Adrenal gland (tissue), 12 donors: ENCODE results near the gene HIVEP3. TPM values are rescaled to one million over a fixed set of nuclear protein-coding genes. Genes with fewer than 3 reads are reported as not detected.

Experiments
- DNase-seq, 7 donors: peaks; one replicate each; pipeline ENCODE4 v3.0.0-alpha.2; 2019 to 2020
- H3K27ac ChIP-seq, 5 donors: fragments of 200-600 bp; sonication (generic) in 4 of 5; 1 replicate in 3 of 5; 2 replicates in 2 of 5; pipeline versions ENCODE4 v1.5.1 to v1.8.0; 2016 to 2020; ENCODE audit warnings: mild to moderate bottlenecking in 1 of 5
- H3K27me3 ChIP-seq: fragments of 200-600 bp; 2 replicates; pipeline ENCODE4 v1.8.0; 2021
- H3K36me3 ChIP-seq, 2 donors: fragments of 200-600 bp; replicated peaks in 1 of 2; 1 replicate in 1 of 2; 2 replicates in 1 of 2; pipeline versions ENCODE4 v1.5.1 to v1.8.0; 2018 to 2022
- H3K4me1 ChIP-seq, 2 donors: fragments of 200-600 bp; replicated peaks in 1 of 2; 1 replicate in 1 of 2; 2 replicates in 1 of 2; pipeline versions ENCODE4 v1.5.1 to v1.8.0; 2018 to 2021
- H3K4me3 ChIP-seq, 4 donors: fragments of 200-600 bp; sonication (generic) in 3 of 4; one replicate each; pipeline ENCODE4 v1.5.1; 2016 to 2018
- H3K9me3 ChIP-seq, 3 donors: fragments of 200-600 bp; sonication (generic) in 1 of 3; replicated peaks in 1 of 3; 1 replicate in 2 of 3; 2 replicates in 1 of 3; pipeline versions ENCODE4 v1.5.1 to v1.8.0; 2016 to 2021
- POLR2A ChIP-seq, 2 donors: fragments of 450-650 bp; IDR thresholded peaks; one replicate each; pipeline ENCODE4 v1.6.1; 2017; ENCODE audit warnings: antibody characterized with exemption in 2 of 2, mild to moderate bottlenecking in 2 of 2, moderate library complexity in 1 of 2
- WGBS, 4 donors: extraction: QIAGEN DNeasy Blood & Tissue Kit in 2 of 4; methylation state at CpG; one replicate each; pipeline versions ENCODE4 v1.1.5 to v1.1.7; 2013 to 2017; 5-methylcytosine and 5-hydroxymethylcytosine counted together
- intact Hi-C, 2 donors: fragments of 100-400 bp; cut with DNase I; formaldehyde crosslinking; loops; one replicate each; pipeline versions ENCODE4 v1.14.1 to v1.15.0; 2022 to 2023
- polyA plus RNA-seq, 3 donors: library from polyadenylated mRNA; stranded (reverse); fragments of 200-250 nt in 2 of 3; fragments of 350-450 nt in 1 of 3; fragmentation: Illumina TruSeq in 1 of 3; extraction: RNeasy Lipid Tissue Mini Kit (QIAGEN cat#74804) in 1 of 3; gene quantifications; one replicate each; pipeline ENCODE4 v1.2.3, GENCODE V29; 2013 to 2014
- total RNA-seq, 9 donors: library from RNA; depleted of rRNA in 4 of 9; stranded (reverse); fragments of >200 nt in 4 of 9; fragments of 120-200 nt in 1 of 9; fragmentation: NEBNext Ultra II Directional in 1 of 9; extraction: Animal tissue kit (Norgen Biotek cat#: 25700) in 1 of 9; gene quantifications; one replicate each; pipeline versions ENCODE4 v1.1.0 to v1.2.4, GENCODE V29; 2013 to 2023
- TF ChIP-seq, protein P1 (sequence below), 6 experiments: fragments of 450-650 bp in 4 of 6; fragments of 200-600 bp in 2 of 6; sonication (generic) in 1 of 6; IDR thresholded peaks; 1 replicate in 5 of 6; 2 replicates in 1 of 6; pipeline versions ENCODE4 v1.5.1 to v1.8.0; 2016 to 2021; ENCODE audit warnings: antibody characterized with exemption in 6 of 6, mild to moderate bottlenecking in 2 of 6, moderate library complexity in 1 of 6
- donor health status: healthy with polysubstance abuse.
- donor health status: Bipolar disorder and iron deficiency.
- donor health status: DM: yes; HTN: yes; CAD: no.
- donor health status: DM: no; HTN: no; CAD: no.
- donor health status: DM: no; HTN: no; CAD: no.
- donor health status: DM: yes; HTN: yes; CAD: no.

The HIVEP3 gene
- total and polyA plus RNA-seq, 12 donors: 3.2 to 7.7 (median 7.0) TPM

- Histone ChIP-seq H3K27ac (no peak overlapping the region), H3K4me3 (no peak overlapping the region), H3K4me1 (peaks cover 7 to 13% of the 10 kb centered on the region in 2 donors), H3K9me3 (no peaks in the 10 kb centered on the region), H3K36me3 (no peaks in the 10 kb centered on the region), H3K27me3 (no peaks in the 10 kb centered on the region)
- intact Hi-C loops: no loop called here
- DNase-seq: no peak
- 87 to 93% (median 92%) methylated on average over 6 to 20 of the region's 20 CpGs for WGBS, 4 donors
- TF ChIP-seq, protein P1, sequence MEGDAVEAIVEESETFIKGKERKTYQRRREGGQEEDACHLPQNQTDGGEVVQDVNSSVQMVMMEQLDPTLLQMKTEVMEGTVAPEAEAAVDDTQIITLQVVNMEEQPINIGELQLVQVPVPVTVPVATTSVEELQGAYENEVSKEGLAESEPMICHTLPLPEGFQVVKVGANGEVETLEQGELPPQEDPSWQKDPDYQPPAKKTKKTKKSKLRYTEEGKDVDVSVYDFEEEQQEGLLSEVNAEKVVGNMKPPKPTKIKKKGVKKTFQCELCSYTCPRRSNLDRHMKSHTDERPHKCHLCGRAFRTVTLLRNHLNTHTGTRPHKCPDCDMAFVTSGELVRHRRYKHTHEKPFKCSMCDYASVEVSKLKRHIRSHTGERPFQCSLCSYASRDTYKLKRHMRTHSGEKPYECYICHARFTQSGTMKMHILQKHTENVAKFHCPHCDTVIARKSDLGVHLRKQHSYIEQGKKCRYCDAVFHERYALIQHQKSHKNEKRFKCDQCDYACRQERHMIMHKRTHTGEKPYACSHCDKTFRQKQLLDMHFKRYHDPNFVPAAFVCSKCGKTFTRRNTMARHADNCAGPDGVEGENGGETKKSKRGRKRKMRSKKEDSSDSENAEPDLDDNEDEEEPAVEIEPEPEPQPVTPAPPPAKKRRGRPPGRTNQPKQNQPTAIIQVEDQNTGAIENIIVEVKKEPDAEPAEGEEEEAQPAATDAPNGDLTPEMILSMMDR (IDR thresholded peaks at IDR 0.05): no peak
- TF ChIP-seq POLR2A (IDR thresholded peaks at IDR 0.05): no peak
Measured at GRCh38 chr1:41501581-41501980, 417.1 kb downstream of the HIVEP3 start.

- intact Hi-C loops: no loop called here
- Histone ChIP-seq H3K27me3 (no peaks in the 10 kb centered on the region), H3K4me3 (no peak overlapping the region), H3K27ac (no peak overlapping the region), H3K9me3 (no peaks in the 10 kb centered on the region), H3K4me1 (peaks cover 12 to 19% of the 10 kb centered on the region in 2 donors), H3K36me3 (no peaks in the 10 kb centered on the region)
- TF ChIP-seq POLR2A (IDR thresholded peaks at IDR 0.05): no peak
- no peak for DNase-seq
- WGBS, 4 donors: 72 to 84% (median 76%) methylated on average over 6 to 7 of the region's 7 CpGs
Measured at GRCh38 chr1:41500781-41501518, 417.8 kb downstream of the HIVEP3 start.

GRCh38 chr1:41500378-41500777, 418.3 kb downstream of the HIVEP3 start:
- Histone ChIP-seq H3K27ac (no peak overlapping the region), H3K9me3 (no peaks in the 10 kb centered on the region), H3K4me3 (no peak overlapping the region), H3K27me3 (no peaks in the 10 kb centered on the region), H3K36me3 (no peaks in the 10 kb centered on the region), H3K4me1 (peaks cover 15 to 25% of the 10 kb centered on the region in 2 donors)
- TF ChIP-seq, protein P1 (IDR thresholded peaks at IDR 0.05): no peak
- no peak for TF ChIP-seq POLR2A (IDR thresholded peaks at IDR 0.05)
- WGBS, 4 donors: 39 to 65% (median 61%) methylated on average over 10 of the region's 10 CpGs
- intact Hi-C loops: no loop called here
- DNase-seq: peak in 6 of 7 donors; percentile 78 to 87 (median 80)

- H3K27me3 ChIP-seq: no peaks in the 10 kb centered on the region
- intact Hi-C loops: no loop called here
- TF ChIP-seq, protein P1 (IDR thresholded peaks at IDR 0.05): no peak
- TF ChIP-seq POLR2A (IDR thresholded peaks at IDR 0.05): no peak
- peaks cover 15 to 28% of the 10 kb centered on the region in 2 donors for H3K4me1 ChIP-seq
- no peaks in the 10 kb centered on the region for H3K9me3 ChIP-seq
- no peaks in the 10 kb centered on the region for H3K36me3 ChIP-seq
- DNase-seq: no peak
- no peak overlapping the region for H3K4me3 ChIP-seq
- 70 to 100% (median 85%) methylated on average over 2 of the region's 2 CpGs for WGBS, 4 donors
- no peak overlapping the region for H3K27ac ChIP-seq
Measured at GRCh38 chr1:41499591-41499990, 419.1 kb downstream of the HIVEP3 start.

GRCh38 chr1:41498804-41499203, 419.9 kb downstream of the HIVEP3 start:
- Histone ChIP-seq H3K27me3 (no peaks in the 10 kb centered on the region), H3K4me3 (no peak overlapping the region), H3K27ac (peak overlapping the region in 1 of 5 donors; percentile 43), H3K36me3 (no peaks in the 10 kb centered on the region), H3K9me3 (no peaks in the 10 kb centered on the region), H3K4me1 (peaks cover 15 to 28% of the 10 kb centered on the region in 2 donors)
- no peak for TF ChIP-seq POLR2A (IDR thresholded peaks at IDR 0.05)
- TF ChIP-seq, protein P1 (IDR thresholded peaks at IDR 0.05): peak in 1 of 6 experiments; percentile 12
- 41 to 75% (median 54%) methylated on average over 10 to 12 of the region's 12 CpGs; no CpG with 5 or more reads in 1 of the 4 donors for WGBS, 4 donors
- intact Hi-C loops: no loop called here
- DNase-seq: peak in 6 of 7 donors; percentile 60 to 84 (median 80)
